GM04504 (cell line): Measurements from ENCODE around the gene CKMT1B.
"Not testable (repeated sequence)": the region's sequence is repeated elsewhere in the genome, so short reads cannot be mapped to it uniquely, and the experiment has no call there.

Experiments used
- DNase-seq: peaks from one replicate; pipeline ENCODE4 v3.0.0-alpha.2; 2012; ENCODE audit warnings: low read depth

CKMT1B gene

DNA sequence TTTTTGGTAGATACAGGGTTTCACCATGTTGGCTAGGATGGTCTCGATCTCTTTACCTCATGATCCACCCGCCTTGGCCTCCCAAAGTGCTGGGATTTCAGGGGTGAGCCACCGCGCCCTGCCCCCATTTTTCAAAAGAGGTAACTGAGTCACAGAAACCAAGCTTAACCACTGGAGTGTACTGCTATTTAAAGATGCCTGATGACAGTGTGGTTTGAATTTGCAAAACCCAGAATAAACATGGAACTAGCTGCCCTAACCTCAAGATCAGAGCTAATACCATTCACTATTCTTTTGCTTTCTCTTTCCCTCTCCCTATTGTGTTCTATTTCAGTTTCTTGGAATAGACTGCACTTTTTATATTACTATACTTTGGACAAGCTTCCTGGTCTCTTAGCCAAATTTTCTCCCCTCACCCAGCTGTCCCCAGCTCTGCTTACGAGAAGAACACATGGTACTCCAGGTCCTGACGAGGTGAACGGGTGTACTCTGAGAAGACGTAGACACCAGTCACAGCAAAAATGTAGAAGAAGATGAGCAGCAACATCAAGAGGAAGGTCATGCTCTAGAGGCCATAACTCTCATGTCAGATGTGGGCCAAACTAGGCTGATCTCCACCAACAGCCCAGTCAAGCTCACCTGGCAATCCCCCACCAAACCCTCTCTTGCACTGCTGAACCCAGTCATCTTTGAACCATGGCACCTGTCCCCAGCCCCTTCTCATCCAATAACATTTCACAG, 44.8 kb downstream of the CKMT1B start:
- not testable (repeated sequence) for DNase-seq
